HG03045 (cell line): ENCODE measurements around the gene CHP2.

Source experiments
- ATAC-seq: cut with Tn5 transposase; IDR thresholded peaks from one replicate; pipeline ENCODE4 v1.9.1; 2021; ENCODE audit warnings: mild to moderate bottlenecking, moderate library complexity; ENCODE audit not compliant: unreplicated experiment

The CHP2 gene

DNA sequence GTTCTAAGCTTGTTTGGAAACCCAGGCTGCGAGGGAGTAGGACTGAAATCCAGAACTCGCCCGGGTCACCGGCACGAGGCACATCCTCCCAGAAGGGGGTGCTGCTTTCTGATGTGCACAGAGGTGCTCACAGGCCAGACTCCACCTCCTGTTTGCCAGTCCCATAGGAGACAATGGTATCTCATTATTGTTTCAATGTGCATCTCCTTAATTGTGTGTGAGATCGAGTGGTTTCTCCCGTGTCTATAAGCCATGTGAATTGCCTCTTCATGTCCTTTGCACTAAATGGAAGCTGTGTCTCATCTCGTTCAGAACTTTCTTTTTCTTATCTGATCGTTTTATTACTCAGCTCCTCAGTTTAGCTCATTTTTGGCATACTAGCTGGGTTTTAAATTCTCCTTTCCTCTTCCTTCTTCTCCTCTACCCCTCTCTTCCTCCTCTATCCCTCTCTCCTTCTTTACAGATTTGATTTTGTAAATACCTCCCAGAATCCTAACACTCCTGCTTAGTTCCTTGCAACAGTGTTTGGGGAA is 48.8 kb downstream of the CHP2 start:
- no peak for ATAC-seq

DNA sequence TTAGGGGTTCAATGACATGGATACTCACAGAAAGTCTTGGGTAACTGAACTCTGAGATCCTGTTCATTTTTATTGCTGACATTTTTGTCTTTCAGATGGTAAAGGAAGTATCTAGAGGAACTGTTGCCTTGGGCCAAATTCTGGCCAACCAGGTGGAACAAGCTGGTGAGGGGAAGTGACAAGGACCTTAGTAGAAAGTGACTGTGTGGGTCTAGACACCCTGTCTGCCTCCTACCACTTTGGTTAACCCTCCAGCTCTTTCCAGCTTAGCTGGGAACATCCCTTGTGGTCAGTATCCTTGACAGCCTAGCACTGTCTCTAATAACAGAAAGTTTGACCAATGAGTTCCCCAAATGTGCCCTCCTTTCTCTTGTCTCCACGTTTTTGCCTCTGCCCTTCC is 52.2 kb downstream of the CHP2 start:
- ATAC-seq, result no peak
